Stimulated activated CD4-positive, alpha-beta T cell treated with anti-CD3 and anti-CD28 coated beads, TNF-alpha, amount 100 ng/mL, for 48 hours (primary cell): ENCODE data around the gene MRPS2.
"Not testable (repeated sequence)": the region's sequence is repeated elsewhere in the genome, so short reads cannot be mapped to it uniquely, and the experiment has no call there.

ENCODE experiments used
- DNase-seq, 3 donors: peaks; one replicate each; pipeline ENCODE4 v3.0.0-alpha.2; 2020; ENCODE audit warnings: low read depth in 3 of 3

The MRPS2 gene

DNA sequence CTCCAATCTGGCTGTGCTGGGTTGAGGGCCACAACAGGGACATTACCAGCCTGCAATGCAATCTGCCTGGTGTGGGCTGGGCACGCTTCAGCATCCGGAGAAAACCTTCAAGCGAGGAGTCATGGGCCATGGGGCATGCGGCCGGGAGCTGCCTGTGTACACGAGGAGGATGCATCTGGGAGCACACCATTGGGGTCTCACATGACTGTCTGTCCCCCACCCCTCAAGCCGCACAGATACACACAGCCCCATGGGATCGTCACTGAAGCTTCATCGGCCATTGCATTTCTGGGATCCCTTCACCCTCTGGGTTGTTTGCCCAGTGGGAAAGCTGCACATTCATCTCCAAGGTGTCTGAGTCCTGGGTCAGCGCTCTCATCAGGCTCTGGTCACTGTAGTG is 30.6 kb downstream of the MRPS2 start:
- DNase-seq, result no peak

DNA sequence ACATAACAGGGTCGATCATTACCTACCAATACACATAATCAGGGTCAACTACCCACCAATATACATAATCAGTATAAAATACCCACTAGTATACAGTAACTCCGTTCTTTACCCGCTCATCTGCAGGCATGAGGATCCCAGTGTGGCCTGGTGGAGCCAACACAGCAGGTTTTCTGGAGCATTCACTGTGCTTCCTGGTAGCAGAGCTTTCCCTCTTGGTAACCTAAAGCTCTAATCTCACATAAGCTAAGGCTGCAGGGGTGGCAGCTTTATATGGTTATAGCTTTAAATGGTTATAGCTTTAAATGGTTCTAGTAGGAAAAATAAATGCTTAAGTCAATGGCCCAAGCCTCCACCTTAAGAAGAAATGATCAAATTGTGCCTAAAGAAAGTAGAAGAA is 32.6 kb downstream of the MRPS2 start:
- DNase-seq, result no peak

DNA sequence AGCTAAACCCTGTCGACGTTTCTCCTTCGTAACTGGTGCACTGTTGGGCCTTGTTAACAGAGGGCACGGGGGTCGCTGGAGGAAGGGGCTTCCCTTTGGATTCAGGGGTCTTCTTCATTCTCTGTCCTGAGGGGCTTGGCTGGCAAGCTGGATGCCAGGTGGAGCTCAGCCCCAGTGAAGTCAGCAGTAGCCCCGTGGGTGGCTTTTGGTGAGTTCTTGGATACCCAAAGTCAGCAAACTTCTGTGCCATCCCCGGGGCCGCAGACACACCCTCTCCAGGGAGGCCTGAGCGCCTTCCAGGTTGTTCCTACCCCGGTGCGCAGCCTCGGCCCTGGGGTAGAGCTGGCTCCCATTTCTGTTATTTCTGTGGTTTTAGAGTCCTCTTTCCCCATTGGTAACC is 33.2 kb downstream of the MRPS2 start:
- no peak for DNase-seq

DNA sequence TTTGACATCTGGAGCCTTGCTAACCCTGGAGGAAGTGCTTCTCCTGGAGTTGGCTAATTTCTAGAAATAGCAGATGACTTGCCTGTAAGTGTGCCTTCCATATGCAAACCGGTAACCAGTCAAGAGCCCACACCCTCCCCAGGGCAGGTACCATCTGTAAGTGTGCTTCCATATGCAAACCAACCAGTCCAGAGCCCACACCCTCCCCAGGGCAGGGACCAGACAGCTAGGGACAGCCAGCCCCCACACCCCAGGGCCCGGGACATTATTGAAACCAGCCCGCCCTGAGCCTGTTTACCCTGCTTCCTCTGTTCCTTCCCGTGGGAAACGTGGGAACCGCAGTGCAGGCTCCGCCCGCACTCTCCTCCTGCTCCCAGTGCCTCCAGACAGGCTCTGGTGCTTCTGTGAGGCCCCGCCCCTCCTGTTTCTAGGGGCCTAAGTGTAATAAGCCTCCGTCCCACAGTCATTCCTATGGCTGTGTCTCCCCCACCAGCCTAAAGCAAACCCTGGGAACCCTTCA is 33.8 kb downstream of the MRPS2 start:
- not testable (repeated sequence) for DNase-seq

DNA sequence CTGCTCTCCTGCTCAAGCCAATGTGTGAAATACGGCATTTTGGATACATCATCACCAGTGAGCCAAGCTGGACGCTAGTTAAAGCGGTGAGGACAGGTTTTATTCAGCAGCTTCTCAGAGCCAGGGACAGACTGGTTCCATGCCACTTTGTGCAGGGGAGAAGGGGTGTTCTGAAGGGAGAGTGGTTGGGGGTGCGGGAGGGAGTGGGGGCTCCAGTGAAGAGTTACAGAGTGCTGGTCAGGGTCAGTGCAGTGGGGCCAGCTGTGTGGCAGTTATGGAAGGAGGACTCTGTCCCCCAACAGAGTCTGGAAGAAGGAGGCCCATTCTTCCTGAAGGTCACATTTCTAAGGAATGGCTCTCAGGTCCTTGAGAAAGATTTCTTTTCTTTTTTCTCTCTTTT is 34.3 kb downstream of the MRPS2 start:
- DNase-seq, result not testable (repeated sequence)

DNA sequence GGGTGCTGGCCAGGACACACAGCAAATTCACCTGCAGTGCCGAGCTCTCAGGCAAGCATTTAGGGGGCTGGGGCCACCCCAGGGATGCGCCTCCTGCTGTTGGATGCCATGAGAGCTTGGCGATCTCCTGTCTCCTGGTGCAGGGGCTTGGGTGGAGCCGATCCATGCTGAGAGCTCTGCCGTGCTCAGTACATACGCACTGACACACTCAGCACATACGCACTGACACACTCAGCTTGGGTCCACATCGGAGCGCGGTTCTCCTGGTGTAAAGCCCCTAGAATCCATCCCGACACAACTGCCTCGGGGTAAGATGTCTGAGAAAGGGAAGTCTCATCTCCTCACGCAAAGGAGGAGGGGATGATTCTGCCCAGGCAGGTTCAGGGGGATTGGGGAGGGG is 35.1 kb downstream of the MRPS2 start:
- DNase-seq, result not testable (repeated sequence)

DNA sequence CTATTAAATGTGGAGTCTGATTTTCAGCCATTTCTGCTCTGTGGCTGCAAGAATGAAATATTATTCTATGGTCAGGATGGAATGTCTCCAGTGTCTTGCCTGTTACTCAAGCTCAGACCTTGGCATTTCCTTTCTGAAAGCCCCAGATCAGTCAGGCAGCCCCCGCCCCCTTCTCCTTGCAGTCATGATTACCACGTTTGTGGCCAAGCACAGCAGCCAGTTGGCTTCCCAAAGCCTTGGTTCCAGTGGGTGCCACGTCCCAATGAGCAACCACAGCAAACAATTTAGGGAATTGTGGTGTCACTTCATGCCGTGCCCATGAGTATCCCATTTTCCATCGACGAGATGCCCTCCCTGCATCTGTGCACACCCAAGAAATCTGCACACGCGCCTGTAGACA is 35.7 kb downstream of the MRPS2 start:
- DNase-seq, result no peak

DNA sequence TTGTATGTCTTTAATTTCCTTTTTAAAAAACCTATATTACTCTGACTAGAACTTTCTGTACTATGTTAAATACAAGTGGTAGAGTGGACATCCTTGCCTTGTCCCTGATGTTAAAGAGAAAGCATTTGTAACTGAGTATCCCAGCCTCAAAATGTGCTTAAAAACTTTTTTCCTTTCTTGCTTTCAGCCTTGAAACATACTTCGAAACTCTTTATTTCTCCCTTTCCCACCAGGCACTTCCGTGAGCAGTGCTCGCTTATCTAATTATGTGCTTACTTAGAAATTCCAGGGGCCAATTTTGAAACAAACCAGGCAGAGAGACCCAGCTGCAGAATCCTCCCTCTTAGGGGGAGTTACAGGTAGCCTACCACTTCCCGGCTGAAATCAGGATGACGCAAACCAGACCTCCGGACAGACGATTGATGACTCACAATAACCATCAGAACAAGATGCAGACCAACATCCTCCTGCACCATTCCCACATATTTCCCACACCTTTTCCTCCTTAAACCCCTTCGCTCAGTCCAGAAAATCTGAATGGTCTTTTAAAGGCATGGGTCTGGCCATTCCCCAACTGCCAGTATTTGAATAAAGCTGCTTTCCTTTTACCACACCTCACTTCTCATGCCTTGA is 42.9 kb downstream of the MRPS2 start:
- not testable (repeated sequence) for DNase-seq

DNA sequence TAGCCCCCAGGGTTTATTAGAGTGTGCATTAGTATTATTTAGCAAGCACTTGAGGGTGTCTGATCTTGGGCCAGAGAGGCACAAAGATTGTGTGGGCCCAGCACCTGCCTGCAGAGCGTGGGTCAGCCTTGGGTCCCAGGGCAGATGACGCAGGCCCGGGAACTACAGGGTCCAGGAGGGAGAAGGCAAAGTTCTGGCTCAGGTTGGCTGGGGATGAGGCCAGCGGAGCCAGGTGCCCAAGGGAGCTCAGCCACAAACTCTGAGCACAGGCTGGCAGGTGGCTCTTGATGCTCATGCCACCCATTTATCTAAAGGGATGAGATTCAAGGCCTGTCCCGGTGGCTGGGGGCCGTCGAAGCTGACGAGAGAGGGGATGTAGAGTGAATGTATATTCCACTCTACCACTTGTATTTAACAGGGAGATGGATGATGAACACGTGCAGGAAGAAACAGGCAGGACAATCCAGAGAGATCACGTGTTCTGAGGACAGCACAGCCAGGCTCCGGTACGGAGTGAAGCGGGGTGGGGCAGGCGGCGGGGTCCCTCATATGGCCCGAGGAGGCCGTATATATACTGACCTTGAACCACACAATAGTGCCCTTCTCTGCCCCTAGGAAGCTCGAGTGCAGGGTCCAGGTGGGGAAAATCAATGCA is 44.6 kb downstream of the MRPS2 start:
- DNase-seq, result no peak

DNA sequence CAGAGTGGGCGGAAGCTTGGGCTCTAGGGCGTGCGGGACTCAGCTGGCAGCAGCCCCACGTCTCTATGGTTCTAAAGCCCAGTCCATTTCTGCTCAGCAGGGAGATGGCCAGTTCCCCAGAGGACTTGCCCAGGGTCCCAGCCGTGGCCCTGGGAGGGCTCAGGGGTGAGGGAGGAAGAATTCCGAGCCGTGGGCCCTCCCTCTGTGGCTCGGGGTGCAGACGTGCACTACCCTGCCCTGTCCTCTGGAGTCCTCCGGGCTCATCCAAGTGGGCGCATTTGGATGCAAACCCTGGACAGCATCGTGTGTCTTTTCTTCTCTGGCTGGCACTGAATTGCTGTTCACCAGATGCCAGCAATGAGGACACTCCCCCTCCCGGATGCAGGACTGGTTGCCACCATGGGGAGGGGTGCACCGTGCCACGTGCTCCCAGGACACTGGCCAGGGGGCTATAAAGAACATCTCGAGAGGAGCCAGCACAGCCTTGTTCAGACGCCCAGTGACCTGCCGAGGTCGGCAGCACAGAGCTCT is 45.2 kb downstream of the MRPS2 start, which contains the start of gene OBP2A:
TSS of gene OBP2A (plus strand) at position 481 of the 531 bp plus-strand sequence. CDS start 55 bp downstream, outside the sequence.
- DNase-seq, result not testable (repeated sequence)

DNA sequence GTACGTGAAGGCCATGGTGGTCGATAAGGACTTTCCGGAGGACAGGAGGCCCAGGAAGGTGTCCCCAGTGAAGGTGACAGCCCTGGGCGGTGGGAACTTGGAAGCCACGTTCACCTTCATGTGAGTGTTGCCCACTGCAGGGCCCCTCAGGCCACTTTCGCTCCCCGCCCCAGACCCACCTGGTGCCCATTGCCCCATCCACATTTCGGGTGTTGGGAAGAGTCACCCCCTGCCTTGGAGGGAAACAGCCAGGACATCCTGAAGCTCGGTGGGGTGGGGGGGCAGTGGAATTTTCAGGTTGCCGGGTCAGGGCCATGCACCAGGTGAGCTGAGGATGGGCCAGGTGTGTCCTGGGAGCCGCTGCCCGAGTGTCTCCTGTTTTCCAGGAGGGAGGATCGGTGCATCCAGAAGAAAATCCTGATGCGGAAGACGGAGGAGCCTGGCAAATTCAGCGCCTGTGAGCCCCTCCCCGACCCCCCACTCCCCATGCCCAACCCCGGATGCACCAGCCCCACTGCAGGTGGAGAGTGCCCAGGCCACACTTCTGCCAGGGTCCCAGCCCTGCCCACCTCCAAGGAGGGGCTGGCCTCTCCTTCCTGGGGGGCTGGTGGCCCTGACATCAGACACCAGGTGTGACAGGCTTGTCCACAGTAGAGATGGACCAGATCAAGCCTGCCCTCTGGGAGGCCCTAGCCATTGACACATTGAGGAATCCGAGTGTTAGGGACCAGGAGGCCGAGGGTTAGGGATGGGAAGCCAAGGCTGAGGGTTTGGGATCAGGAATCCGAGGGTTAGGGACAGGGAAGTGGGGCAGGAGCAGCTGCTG is 46.5 kb downstream of the MRPS2 start:
- not testable (repeated sequence) for DNase-seq

DNA sequence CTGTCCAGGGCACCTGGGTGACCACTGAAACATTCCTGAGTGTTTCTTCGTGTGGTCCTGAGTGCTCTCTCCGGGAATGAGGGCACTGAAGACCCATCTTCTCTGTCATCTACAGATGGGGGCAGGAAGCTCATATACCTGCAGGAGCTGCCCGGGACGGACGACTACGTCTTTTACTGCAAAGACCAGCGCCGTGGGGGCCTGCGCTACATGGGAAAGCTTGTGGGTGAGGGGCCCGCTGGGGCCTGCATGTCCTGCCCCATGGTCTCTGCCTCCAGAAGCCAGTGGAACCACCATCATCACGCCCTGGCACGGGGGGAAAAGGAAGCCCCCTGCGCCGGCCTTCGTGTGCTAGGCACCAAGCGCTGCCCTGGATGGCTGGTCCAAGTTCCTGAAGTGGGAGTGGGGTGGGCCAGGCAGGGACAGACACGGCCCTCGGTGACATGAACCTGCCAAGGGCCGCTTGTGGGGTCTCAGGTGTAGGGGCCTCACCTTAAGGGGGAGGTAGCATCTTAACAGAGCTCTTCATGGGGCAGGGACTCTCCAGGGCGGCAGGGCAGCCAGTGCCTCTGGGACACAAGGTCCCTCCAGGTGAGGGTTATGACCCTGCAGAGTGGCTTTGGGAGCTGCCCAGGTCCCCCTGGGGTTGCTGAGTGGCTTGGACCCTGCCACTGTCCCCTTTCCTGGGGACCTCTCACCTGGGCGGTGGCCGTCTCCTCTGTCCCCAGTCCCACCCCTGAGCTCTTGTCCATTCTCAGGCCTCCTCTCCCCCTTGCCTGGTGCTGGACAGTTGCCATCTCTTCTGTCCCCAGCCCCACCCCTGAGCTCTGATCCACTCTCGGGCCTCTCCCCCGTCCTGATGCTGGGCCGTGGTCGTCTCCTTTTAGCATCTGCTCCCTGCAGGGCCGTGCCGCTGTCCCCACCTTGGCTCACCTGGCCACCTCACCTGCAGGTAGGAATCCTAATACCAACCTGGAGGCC is 47.6 kb downstream of the MRPS2 start:
- DNase-seq, result no peak

DNA sequence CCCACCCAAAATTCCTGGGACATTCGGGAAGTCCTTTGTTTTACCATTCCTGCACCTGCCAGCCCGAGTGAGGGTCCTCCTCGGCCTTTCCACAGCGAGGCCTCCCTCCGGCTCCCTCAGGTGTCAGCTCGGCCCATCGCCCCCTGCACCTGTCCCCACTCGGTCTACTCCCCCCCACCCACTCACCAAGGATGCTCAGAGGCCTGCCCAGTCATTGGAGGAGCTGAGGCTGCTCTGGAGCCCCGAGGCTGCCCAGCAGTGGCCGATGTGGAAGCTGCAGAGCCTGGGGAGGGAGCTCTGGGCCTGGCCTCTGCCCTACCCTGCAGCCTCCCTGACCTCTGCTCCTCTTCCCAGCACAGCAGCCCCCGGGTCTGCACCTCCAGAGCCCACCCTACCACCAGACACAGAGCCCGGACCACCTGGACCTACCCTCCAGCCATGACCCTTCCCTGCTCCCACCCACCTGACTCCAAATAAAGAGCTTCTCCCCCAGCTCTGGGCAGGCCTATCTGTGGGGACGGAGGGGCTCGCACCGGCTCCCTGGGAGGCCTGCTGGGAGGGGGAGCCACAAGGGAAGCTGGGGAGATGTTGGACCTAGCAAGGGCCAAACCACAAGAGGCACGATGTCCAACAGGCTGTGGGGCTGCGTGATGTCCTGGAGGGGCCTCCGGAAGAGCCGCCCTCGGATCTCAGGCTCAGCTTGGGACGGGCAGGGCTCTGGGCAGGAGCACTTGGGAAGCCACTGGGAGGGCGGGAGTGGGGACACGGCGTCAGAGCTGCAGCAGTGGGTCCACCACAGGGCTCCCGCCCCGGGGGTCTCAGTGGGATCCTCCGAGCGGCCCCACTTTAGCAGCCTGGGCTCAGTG is 49.2 kb downstream of the MRPS2 start:
- not testable (repeated sequence) for DNase-seq

DNA sequence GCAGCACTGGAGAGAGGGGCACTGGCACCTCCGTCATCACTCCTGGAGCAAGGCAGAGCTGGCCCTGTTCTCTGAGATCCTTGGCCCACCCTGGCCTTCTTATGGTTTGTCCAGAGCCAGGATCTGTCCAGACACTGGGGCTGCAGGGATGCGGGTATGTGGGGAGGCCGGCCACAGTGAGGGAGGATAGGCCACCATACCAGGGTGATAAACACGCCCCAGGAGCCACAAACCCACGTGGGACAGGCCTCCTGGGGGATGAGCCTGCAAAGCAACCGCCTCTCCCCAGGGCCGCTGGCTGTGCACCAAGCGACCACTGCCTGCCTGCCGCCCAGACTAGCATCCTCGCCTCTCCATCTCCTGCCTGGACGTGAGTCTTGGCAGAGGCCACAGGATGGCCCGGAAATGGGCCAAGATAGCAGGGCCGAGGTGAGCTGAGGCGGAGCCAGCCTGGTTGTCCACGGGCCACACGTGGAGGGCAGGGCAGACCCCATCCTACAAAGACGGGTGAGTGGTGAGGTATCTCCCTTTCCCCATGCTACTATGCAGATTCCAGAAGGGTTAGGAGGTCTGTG is 49.9 kb downstream of the MRPS2 start:
- DNase-seq, result no peak

DNA sequence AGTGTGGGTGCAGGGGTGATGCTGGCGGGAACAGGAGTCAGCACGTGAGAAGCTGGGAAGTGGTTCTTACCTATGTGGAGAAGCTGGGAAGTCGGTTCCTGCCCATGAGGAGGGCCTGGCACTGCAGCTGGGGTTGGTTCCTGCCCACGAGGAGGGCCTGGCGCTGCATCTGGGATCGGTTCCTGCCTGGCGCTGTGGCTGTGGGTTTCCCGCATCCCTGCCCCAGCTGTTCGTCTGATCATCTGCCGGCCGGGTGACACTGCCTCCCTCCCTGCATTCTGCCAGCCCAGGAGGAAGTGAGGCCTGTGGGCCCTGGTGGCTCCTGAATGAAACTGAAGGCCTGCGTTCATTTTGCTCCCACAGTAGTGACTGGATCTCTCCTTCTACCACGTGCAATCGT is 50.5 kb downstream of the MRPS2 start:
- no peak for DNase-seq

DNA sequence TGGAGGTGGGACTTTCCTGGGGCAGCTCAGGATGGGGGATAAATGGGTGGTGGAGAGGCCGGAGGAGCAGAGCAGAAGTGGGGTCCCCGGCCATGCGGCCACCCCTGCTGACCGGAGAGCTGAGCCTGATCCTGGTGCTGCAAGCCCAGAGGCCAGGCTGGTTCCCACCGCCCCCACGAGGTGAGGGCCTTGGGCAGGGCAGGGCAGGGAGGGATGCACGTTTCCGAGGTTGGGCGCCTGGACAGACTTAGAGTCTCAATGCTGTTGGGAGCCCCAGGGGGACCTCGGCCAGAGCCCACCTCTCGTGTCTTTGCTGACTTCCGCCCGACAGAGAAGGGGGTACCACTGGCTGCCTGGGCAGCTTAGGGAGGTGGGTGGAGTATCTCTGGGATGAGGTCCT is 51.0 kb downstream of the MRPS2 start:
- no peak for DNase-seq

DNA sequence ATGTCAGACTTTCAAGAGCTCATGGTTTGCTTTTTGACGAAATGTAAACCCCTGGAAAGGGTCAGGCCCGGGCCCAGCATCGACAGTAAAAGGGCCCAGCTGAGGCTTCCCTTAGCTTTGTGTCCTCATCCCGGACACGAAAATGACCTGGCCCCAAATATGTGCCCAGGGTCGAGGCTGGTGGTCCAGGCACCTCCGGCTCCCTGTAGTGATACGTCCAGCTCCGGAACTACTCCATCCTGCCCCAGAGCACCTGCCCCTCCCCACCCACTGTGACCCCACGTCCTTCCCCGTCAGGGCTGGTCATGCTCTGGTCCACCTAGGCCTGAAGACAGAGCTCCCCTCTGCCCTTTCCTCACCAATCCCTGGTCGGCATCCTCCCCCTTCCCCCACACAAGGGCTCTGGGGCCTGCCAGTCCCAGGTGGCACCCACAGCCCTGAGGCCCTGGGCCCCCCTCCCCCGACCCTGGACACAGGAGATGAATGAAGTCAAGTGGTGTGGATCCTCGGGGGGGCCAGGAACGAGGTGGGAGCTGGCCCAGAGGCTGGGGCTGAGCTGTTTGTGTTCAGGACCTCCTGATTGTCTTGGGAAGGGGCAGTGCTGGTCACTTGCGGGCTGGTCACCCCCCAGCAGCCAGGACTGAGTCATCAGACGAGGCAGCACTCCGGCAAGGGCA is 51.7 kb downstream of the MRPS2 start:
- DNase-seq, result no peak

DNA sequence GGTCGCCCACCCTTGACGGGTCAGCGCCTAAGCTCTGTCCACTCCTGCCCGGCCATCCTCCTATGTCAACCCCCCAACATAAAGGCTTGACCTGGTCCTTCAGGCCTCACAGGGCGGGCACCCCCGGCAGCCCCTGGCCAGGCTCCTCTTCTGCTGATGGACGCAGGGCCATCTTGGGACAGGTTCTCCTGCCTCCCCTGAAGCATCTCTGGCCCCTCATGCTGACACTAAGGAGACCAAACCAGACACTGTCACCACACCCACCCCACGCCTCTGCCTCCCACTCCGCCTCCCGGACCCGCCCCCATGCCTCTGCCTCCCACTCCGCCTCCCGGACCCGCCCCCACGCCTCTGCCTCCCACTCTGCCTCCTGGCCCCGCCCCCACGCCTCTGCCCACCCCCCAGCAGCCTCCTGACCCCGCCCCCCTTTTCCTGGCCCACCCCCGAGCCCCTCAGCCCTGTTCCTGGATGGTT is 52.3 kb downstream of the MRPS2 start:
- DNase-seq, result no peak
